ENCODE measurements around the gene ZNF552. TPM values are rescaled to one million over a fixed set of nuclear protein-coding genes. Genes with fewer than 3 reads are reported as not detected.
A peak's percentile ranks its signal among the peaks of the same experiment; 100 is the strongest.

Gene ZNF552
- total and polyA plus RNA-seq, 2 of the 13 experiments (the other 11 are each of a cell fraction or from before 2014, with no cell fraction given): 8.1 to 16.6 TPM

DNA sequence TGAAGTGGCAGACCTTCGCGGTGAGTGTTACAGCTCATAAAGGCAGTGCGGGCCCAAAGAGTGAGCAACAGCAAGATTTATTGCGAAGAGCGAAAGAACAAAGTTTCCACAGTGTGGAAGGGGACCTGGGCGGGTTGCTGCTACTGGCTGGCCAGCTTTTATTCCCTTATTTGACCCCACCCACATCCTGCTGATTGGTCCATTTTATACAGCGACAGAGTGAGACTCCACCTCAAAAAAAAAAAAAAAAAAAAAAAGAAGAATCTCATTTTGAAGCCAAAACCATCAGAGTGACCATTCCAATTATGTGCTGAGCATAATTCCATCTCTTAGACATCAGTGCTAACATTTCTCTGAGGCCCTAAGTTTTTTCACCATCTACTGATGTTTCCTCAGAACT, 1.9 kb upstream of the ZNF552 start (continued):
- TF ChIP-seq, protein P1, sequence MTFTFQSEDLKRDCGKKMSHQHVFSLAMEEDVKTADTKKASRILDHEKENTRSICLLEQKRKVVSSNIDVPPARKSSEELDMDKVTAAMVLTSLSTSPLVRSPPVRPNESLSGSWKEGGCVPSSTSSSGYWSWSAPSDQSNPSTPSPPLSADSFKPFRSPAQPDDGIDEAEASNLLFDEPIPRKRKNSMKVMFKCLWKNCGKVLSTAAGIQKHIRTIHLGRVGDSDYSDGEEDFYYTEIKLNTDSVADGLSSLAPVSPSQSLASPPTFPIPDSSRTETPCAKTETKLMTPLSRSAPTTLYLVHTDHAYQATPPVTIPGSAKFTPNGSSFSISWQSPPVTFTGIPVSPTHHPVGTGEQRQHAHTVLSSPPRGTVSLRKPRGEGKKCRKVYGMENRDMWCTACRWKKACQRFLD (CRISPR knock-in tag; IDR thresholded peaks at IDR 0.05; ENCODE audit: borderline replicate concordance): no peak
- TF ChIP-seq WIZ (CRISPR knock-in tag; IDR thresholded peaks at IDR 0.05) (no peak), PHF8 (CRISPR knock-in tag; IDR thresholded peaks at IDR 0.05) (no peak)

DNA sequence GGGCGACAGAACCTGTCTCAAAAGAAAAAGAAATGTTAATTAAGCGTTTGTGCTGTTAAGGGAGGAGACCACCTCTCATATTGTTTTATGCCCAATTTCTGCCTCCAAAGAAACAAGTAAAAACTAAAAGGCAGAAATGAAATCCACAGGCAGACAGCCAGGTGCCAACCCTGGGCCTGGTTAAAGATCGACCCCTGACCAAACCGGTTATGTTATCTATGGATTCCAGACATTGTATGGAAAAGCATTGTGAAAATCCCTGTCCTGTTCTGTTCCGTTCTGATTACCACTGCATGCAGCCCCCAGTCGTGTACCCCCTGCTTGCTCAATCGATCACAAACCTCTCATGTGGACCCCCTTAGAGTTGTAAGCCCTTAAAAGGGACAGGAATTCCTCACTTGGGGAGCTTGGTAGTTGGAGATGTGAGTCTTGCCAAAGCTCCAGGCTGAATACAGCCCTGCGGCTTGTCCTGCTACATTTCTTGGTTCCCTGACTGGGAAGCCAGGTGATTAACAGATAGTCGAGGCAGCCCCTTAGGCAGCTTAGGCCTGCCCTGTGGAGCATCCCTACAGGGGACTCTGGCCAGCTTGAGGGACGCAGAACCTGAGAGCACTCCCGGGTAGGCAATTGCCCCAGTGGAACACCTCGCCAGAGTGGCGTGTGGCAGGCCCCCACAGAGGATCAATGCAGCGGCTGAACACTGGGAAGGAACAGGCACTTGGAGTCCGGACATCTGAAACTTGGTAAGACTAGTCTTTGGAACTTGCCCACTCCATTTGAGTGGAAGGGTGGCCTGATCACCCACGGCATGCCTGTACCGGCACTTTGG, 748 bp upstream of the ZNF552 start:
- peak overlapping the region; percentile 92 for H3K9ac ChIP-seq (ENCODE audit: insufficient read depth, low read depth, low read length)
- peak overlapping the region; percentile 88 for H3K4me2 ChIP-seq (ENCODE audit: low read depth, low read length)
- H3K27me3 ChIP-seq (ENCODE audit: control insufficient read depth in 1 of 2, insufficient read depth in 2 of 2, low read length in 2 of 2): no peaks in the 10 kb centered on the region; a peak in 1 of 5 replicates
- CTCF ChIA-PET (ENCODE audit: low intra/inter-chr PET ratio, low total read pairs): no interaction called here
- H3K9me3 ChIP-seq (ENCODE audit: low read length): no peaks in the 10 kb centered on the region
- POLR2A ChIA-PET: interaction anchor here (0.9 to 1.7 kb wide), 7 partner anchors 11 to 465 kb away, joined by 3 to 12 read pairs (median 4); partner anchors contain the start of genes ZNF304, ZNF551, ZNF587 and ZNF776
- H4K20me1 ChIP-seq (ENCODE audit: insufficient read depth, low read length): peaks cover under 1% of the 10 kb centered on the region; the same call in 1 of the 2 replicates
- intact Hi-C loops (cut with micrococcal nuclease; ENCODE audit: unreplicated experiment): no loop called here
- peaks cover 29% of the 10 kb centered on the region for H3K79me2 ChIP-seq (ENCODE audit: insufficient read depth, low read length)
- peaks cover 51% of the 10 kb centered on the region for H3K4me1 ChIP-seq (ENCODE audit: insufficient read depth, low read length)
- H3K36me3 ChIP-seq (replicated peaks in 1 of 2; ENCODE audit: control insufficient read depth in 1 of 2, insufficient read depth in 2 of 2, low read length in 2 of 2): peaks cover 0 to 1% of the 10 kb centered on the region in 2 experiments; a peak in 4 of 5 replicates
- peak overlapping the region; percentile 92 for H3K27ac ChIP-seq (ENCODE audit: extremely low read length, insufficient read depth, low read length)
- no peak for FAIRE-seq
- ATAC-seq: no peak
- peak overlapping the region; percentile 87 to 99 (median 91) for H3K4me3 ChIP-seq (replicated peaks in 1 of 3; ENCODE audit: insufficient read depth in 1 of 3, low read depth in 2 of 3, low read length in 3 of 3)
- no peak for DNase-seq (ENCODE audit: low spot score)
- BruUV-seq (replicated peaks): no TSS peak
- TF ChIP-seq MYPOP (CRISPR knock-in tag; IDR thresholded peaks at IDR 0.05): 0 out of 2 replicates have a peak, but pooled peaks have one; percentile 3
- TF ChIP-seq ZNF317 (CRISPR knock-in tag; IDR thresholded peaks at IDR 0.05): 0 out of 2 replicates have a peak, but pooled peaks have one; percentile 26
- TF ChIP-seq ZNF224 (CRISPR knock-in tag; IDR thresholded peaks at IDR 0.05): 0 out of 2 replicates have a peak, but pooled peaks have one; percentile 2
- TF ChIP-seq ZNF781 (CRISPR knock-in tag; IDR thresholded peaks at IDR 0.05; ENCODE audit: borderline replicate concordance, not compliant biosample characterization): no peak
- TF ChIP-seq KDM2A (CRISPR knock-in tag; IDR thresholded peaks at IDR 0.05; ENCODE audit: borderline replicate concordance, low read depth): no peak
- 53% methylated on average over 14 of the region's 17 CpGs for WGBS (ENCODE audit: low lambda C conversion rate)
- in situ Hi-C loops (cut with HindIII; ENCODE audit: extremely low pct_ligation_motif_present, low pct_unique_long_range_greater_than_20kb): no loop called here
- no peak overlapping the region for H2AFZ ChIP-seq (ENCODE audit: low read length)
